H9 (cell line): ENCODE measurements around the gene CDS1. TPM values are rescaled to one million over a fixed set of nuclear protein-coding genes. Genes with fewer than 3 reads are reported as not detected.

ENCODE experiments used
- DNase-seq: peaks from one replicate; pipeline ENCODE4 v3.0.0-alpha.2; 2017
- H2AFZ ChIP-seq: one replicate; pipeline ENCODE4 v1.6.1; 2013; ENCODE audit warnings: mild to moderate bottlenecking, low read length, control low read depth, moderate library complexity
- H2AK5ac ChIP-seq: 2 replicates; pipeline ENCODE4 v1.6.1; 2013; ENCODE audit warnings: low read length, control low read depth, mixed read lengths; ENCODE audit not compliant: insufficient read length
- H2BK120ac ChIP-seq: one replicate; pipeline ENCODE4 v1.6.1; 2013; ENCODE audit warnings: low read depth, mild to moderate bottlenecking, low read length, control low read depth, inconsistent platforms; ENCODE audit not compliant: poor library complexity, severe bottlenecking
- H2BK12ac ChIP-seq: 2 replicates; pipeline ENCODE4 v1.6.1; 2013; ENCODE audit warnings: low read length, control low read depth, mixed read lengths, low read depth; ENCODE audit not compliant: insufficient read length
- H2BK15ac ChIP-seq: 2 replicates; pipeline ENCODE4 v1.6.1; 2013; ENCODE audit warnings: low read depth, low read length, control low read depth
- H2BK20ac ChIP-seq: one replicate; pipeline ENCODE4 v1.6.1; 2013; ENCODE audit warnings: low read depth, mild to moderate bottlenecking, low read length, control low read depth, inconsistent platforms; ENCODE audit not compliant: poor library complexity, severe bottlenecking
- H2BK5ac ChIP-seq: 2 replicates; pipeline ENCODE4 v1.6.1; 2013; ENCODE audit warnings: low read length, control low read depth, mixed read lengths; ENCODE audit not compliant: insufficient read length
- H3K14ac ChIP-seq: 2 replicates; pipeline ENCODE4 v1.6.1; 2013; ENCODE audit warnings: low read length, control low read depth; ENCODE audit not compliant: insufficient read depth
- H3K18ac ChIP-seq: 2 replicates; pipeline ENCODE4 v1.6.1; 2013; ENCODE audit warnings: low read depth, mild to moderate bottlenecking, mixed read lengths, low read length, control low read depth; ENCODE audit not compliant: insufficient read length
- H3K23ac ChIP-seq: 2 replicates; pipeline ENCODE4 v1.6.1; 2013; ENCODE audit warnings: low read length, control low read depth, mixed read lengths, low read depth; ENCODE audit not compliant: insufficient read length
- H3K23me2 ChIP-seq: 2 replicates; pipeline ENCODE4 v1.6.1; 2013; ENCODE audit warnings: low read depth, mild to moderate bottlenecking, mixed read lengths, low read length, control low read depth; ENCODE audit not compliant: insufficient read length, poor library complexity, severe bottlenecking
- H3K27ac ChIP-seq: 2 replicates; pipeline ENCODE4 v1.5.1; 2013; ENCODE audit warnings: low read length, control low read depth, mixed read lengths, low read depth; ENCODE audit not compliant: insufficient read length
- H3K27me3 ChIP-seq: 2 replicates; pipeline ENCODE4 v1.6.1; 2013; ENCODE audit warnings: low read length, control low read depth, inconsistent platforms; ENCODE audit not compliant: insufficient read depth
- H3K4ac ChIP-seq: 2 replicates; pipeline ENCODE4 v1.6.1; 2013; ENCODE audit warnings: low read depth, mild to moderate bottlenecking, control low read depth, inconsistent platforms, low read length, moderate library complexity
- H3K4me1 ChIP-seq: 2 replicates; pipeline ENCODE4 v1.6.1; 2013; ENCODE audit warnings: low read length, control low read depth, inconsistent platforms; ENCODE audit not compliant: insufficient read depth
- H3K4me2 ChIP-seq: 2 replicates; pipeline ENCODE4 v1.6.1; 2013; ENCODE audit warnings: low read length, control low read depth, mixed read lengths; ENCODE audit not compliant: insufficient read length, insufficient read depth
- H3K56ac ChIP-seq: 2 replicates; pipeline ENCODE4 v1.6.1; 2013; ENCODE audit warnings: low read depth, mild to moderate bottlenecking, mixed read lengths, low read length, control low read depth; ENCODE audit not compliant: insufficient read length
- H3K79me1 ChIP-seq: 2 replicates; pipeline ENCODE4 v1.6.1; 2013; ENCODE audit warnings: low read depth, mild to moderate bottlenecking, moderate library complexity, low read length, control low read depth, inconsistent platforms; ENCODE audit not compliant: insufficient read depth, poor library complexity, severe bottlenecking
- H3K79me2 ChIP-seq: 2 replicates; pipeline ENCODE4 v1.6.1; 2013; ENCODE audit warnings: low read length, control low read depth, inconsistent platforms; ENCODE audit not compliant: insufficient read depth
- H3K9ac ChIP-seq: 2 replicates; pipeline ENCODE4 v1.6.1; 2013; ENCODE audit warnings: low read length, control low read depth, mixed read lengths; ENCODE audit not compliant: insufficient read length; ENCODE audit errors: extremely low read depth
- H3K9me3 ChIP-seq: one replicate; pipeline ENCODE4 v1.6.1; 2013; ENCODE audit warnings: low read depth, low read length, inconsistent platforms; ENCODE audit not compliant: control insufficient read depth
- H3T11ph ChIP-seq: one replicate; pipeline ENCODE4 v1.6.1; 2013; ENCODE audit warnings: mild to moderate bottlenecking, low read length, control low read depth, inconsistent platforms
- H4K20me1 ChIP-seq: one replicate; pipeline ENCODE4 v1.6.1; 2013; ENCODE audit not compliant: control insufficient read depth, insufficient read length, insufficient read depth
- H4K5ac ChIP-seq: 2 replicates; pipeline ENCODE4 v1.6.1; 2013; ENCODE audit warnings: low read depth, mild to moderate bottlenecking, mixed read lengths, low read length, control low read depth; ENCODE audit not compliant: insufficient read length
- H4K8ac ChIP-seq: replicated peaks from 2 replicates; pipeline ENCODE4 v1.6.1; 2013; ENCODE audit warnings: low read length, control low read depth, mixed read lengths, low read depth; ENCODE audit not compliant: insufficient read length
- H4K91ac ChIP-seq: 2 replicates; pipeline ENCODE4 v1.6.1; 2013; ENCODE audit warnings: low read depth, mild to moderate bottlenecking, moderate library complexity, mixed read lengths, low read length, control low read depth; ENCODE audit not compliant: insufficient read length
- H3K27ac Mint-ChIP-seq, 3 experiments: 2 replicates in 2 of 3; 3 replicates in 1 of 3; pipeline ENCODE4 v1.8.0; 2020 to 2021; ENCODE audit warnings: mixed read lengths in 3 of 3, mild to moderate bottlenecking in 1 of 3, moderate library complexity in 1 of 3
- H3K27me3 Mint-ChIP-seq: 2 replicates; pipeline ENCODE4 v1.8.0; 2021; ENCODE audit warnings: low read depth, mild to moderate bottlenecking, moderate library complexity, mixed read lengths
- H3K36me3 Mint-ChIP-seq, 3 experiments: 2 replicates in 2 of 3; 3 replicates in 1 of 3; pipeline ENCODE4 v1.8.0; 2020 to 2021; ENCODE audit warnings: low read depth in 3 of 3, mixed read lengths in 3 of 3; ENCODE audit not compliant: insufficient read depth in 1 of 3
- H3K4me1 Mint-ChIP-seq, 2 experiments: 2 replicates each; pipeline ENCODE4 v1.8.0; 2020; ENCODE audit warnings: mixed read lengths in 2 of 2
- H3K4me3 Mint-ChIP-seq, 2 experiments: 2 replicates in 1 of 2; 3 replicates in 1 of 2; pipeline ENCODE4 v1.8.0; 2020 to 2021; ENCODE audit warnings: mild to moderate bottlenecking in 2 of 2, mixed read lengths in 2 of 2, moderate library complexity in 1 of 2
- H3K9me3 Mint-ChIP-seq, 2 experiments: 2 replicates in 1 of 2; 3 replicates in 1 of 2; pipeline ENCODE4 v1.8.0; 2020; ENCODE audit warnings: mild to moderate bottlenecking in 2 of 2, mixed read lengths in 2 of 2, moderate library complexity in 1 of 2
- CTCF ChIP-seq: fragments of 200-600 bp; sonication (generic); conservative IDR thresholded peaks from 3 replicates; pipeline ENCODE4 v1.8.0; 2021; ENCODE audit warnings: antibody characterized with exemption, mild to moderate bottlenecking
- total RNA-seq: library from RNA; stranded (reverse); gene quantifications from 2 replicates; pipeline ENCODE4 v1.2.1, GENCODE V29; 2021

The CDS1 gene
- total RNA-seq, 1 experiment from 2014 or later: 7.5 TPM

- Histone ChIP-seq H3K23ac (no peak overlapping the region), H3K18ac (no peak overlapping the region), H2BK20ac (no peak overlapping the region), H3T11ph (no peak overlapping the region), H4K8ac (no peak overlapping the region), H3K79me1 (peaks cover 2% of the 10 kb centered on the region), H3K14ac (no peak overlapping the region), H3K79me2 (peaks cover 22% of the 10 kb centered on the region; the same call in 1 of the 2 replicates), H3K23me2 (peaks cover 8% of the 10 kb centered on the region), H4K91ac (no peak overlapping the region), H2BK12ac (no peak overlapping the region), H2AFZ (no peak overlapping the region), H3K27me3 (no peaks in the 10 kb centered on the region; the same call in 1 of the 2 replicates), H2BK120ac (no peak overlapping the region), H2BK15ac (no peak overlapping the region), H3K4me2 (peak overlapping the region; percentile 81), H2BK5ac (no peak overlapping the region), H3K9ac (no peak overlapping the region), H4K5ac (no peak overlapping the region), H3K9me3 (no peaks in the 10 kb centered on the region), H3K4me1 (peaks cover 9% of the 10 kb centered on the region; the same call in 1 of the 2 replicates), H2AK5ac (no peak overlapping the region), H4K20me1 (no peaks in the 10 kb centered on the region), H3K56ac (no peak overlapping the region), H3K27ac (no peak overlapping the region), H3K4ac (no peak overlapping the region)
- H3K36me3 Mint-ChIP-seq: peaks cover 24 to 44% (median 35%) of the 10 kb centered on the region in 3 experiments
- no peak for TF ChIP-seq CTCF
- H3K4me1 Mint-ChIP-seq: peaks cover 51 to 55% of the 10 kb centered on the region in 2 experiments
- no peak for DNase-seq
- H3K27ac Mint-ChIP-seq: no peak overlapping the region
- peaks cover 12% of the 10 kb centered on the region for H3K27me3 Mint-ChIP-seq
- peaks cover 16 to 32% of the 10 kb centered on the region in 2 experiments for H3K9me3 Mint-ChIP-seq
- peak overlapping the region in 1 of 2 experiments; percentile 95; a peak in 2 of 5 replicates for H3K4me3 Mint-ChIP-seq
Observed at GRCh38 chr4:84585251-84585650, 2.3 kb downstream of the CDS1 start.
